ENCODE results near the gene IGF2.

IGF2 gene

DNA sequence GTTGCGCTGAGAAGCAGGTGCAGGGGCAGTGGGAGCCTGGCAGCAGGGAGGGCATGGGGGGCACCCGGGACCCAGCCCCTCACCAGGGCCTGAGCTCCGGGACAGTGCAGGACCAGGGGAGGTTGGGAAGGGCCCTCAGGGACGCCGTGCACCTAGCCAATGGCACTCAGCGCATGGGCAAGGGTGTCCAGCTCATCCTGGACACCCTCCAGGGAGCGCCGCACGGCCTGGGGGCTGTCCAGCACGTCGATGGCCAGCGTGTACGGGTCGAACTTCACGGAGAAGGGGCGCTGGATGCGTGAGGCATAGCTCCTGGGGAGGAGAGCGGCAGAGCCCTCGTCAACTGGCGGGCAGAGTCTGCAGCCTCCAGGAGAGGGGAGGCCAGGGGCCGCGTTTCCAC lies 24.9 kb upstream of the IGF2 start:
- POLR2A ChIA-PET, result no interaction called here
- Histone ChIP-seq H3K4me1 (ENCODE audit: control insufficient read depth, insufficient read depth, low read length) (no peaks in the 10 kb centered on the region), H3K36me3 (ENCODE audit: control insufficient read depth in 2 of 2, insufficient read depth in 1 of 2, low read length in 2 of 2) (no peaks in the 10 kb centered on the region), H3K9me3 (ENCODE audit: control insufficient read depth, insufficient read depth, low read depth, low read length) (no peaks in the 10 kb centered on the region), H3K27ac (ENCODE audit: extremely low read depth, low read depth, low read length) (no peak overlapping the region), H3K4me3 (ENCODE audit: low read depth, low read length) (no peak overlapping the region)
- TF ChIP-seq ZNF391 (tag by site-specific recombination; IDR thresholded peaks at IDR 0.05; ENCODE audit: borderline replicate concordance, low read depth), result no peak
- TF ChIP-seq ZNF629 (tag by site-specific recombination; IDR thresholded peaks at IDR 0.05), result no peak
- no peak for TF ChIP-seq SP7 (tag by site-specific recombination; IDR thresholded peaks at IDR 0.05)
- TF ChIP-seq OVOL3 (tag by site-specific recombination; IDR thresholded peaks at IDR 0.05), result no peak
- CTCF ChIA-PET, result interaction anchor here (0.6 to 4.3 kb wide), 5 partner anchors 10 to 1113 kb away, joined by 3 to 21 read pairs (median 4); no protein-coding TSS in a partner anchor

DNA sequence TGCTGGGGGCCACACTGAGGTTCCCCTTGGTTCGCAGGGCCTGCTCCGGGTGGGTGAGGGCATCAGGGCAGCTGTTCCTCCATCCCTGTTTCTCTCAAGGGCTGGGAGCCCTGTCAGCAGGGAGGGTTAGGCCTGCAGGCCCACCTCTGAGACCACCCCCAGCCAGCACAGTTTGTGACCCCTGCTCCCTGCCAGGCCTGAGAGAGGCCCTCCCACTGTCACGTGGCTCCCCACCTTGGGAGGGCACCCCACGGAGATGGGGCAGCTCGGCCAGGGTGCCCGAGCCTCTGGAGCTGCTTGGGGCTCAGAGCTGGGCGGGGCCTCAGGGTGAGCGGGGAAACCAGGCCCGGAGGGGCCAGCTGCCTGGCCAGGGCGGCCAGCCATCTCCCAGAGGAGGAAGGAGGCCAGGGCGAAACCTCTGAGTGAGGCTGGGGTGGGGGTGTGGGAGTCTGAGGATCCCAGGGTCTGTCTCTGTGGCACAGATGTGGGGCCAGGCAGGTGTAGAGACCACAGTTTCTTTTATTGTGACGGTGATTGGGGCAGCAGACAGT lies 24.3 kb upstream of the IGF2 start:
- H3K27ac ChIP-seq (ENCODE audit: extremely low read depth, low read depth, low read length), result no peak overlapping the region
- no peak overlapping the region for H3K4me3 ChIP-seq (ENCODE audit: low read depth, low read length)
- H3K36me3 ChIP-seq (ENCODE audit: control insufficient read depth in 2 of 2, insufficient read depth in 1 of 2, low read length in 2 of 2), result no peaks in the 10 kb centered on the region
- POLR2A ChIA-PET, result no interaction called here
- no peaks in the 10 kb centered on the region for H3K4me1 ChIP-seq (ENCODE audit: control insufficient read depth, insufficient read depth, low read length)
- TF ChIP-seq, protein P1, sequence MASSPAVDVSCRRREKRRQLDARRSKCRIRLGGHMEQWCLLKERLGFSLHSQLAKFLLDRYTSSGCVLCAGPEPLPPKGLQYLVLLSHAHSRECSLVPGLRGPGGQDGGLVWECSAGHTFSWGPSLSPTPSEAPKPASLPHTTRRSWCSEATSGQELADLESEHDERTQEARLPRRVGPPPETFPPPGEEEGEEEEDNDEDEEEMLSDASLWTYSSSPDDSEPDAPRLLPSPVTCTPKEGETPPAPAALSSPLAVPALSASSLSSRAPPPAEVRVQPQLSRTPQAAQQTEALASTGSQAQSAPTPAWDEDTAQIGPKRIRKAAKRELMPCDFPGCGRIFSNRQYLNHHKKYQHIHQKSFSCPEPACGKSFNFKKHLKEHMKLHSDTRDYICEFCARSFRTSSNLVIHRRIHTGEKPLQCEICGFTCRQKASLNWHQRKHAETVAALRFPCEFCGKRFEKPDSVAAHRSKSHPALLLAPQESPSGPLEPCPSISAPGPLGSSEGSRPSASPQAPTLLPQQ (tag by site-specific recombination; IDR thresholded peaks at IDR 0.05), result no peak
- peak; percentile 86 for TF ChIP-seq GLIS1 (tag by site-specific recombination; IDR thresholded peaks at IDR 0.05)
- TF ChIP-seq ZIC2 (tag by site-specific recombination; IDR thresholded peaks at IDR 0.05), result peak; percentile 83
- CTCF ChIA-PET, result interaction anchor here (0.8 to 4.3 kb wide), 5 partner anchors 9 to 257 kb away, joined by 3 to 21 read pairs (median 4); no protein-coding TSS in a partner anchor
- no peaks in the 10 kb centered on the region for H3K9me3 ChIP-seq (ENCODE audit: control insufficient read depth, insufficient read depth, low read depth, low read length)

DNA sequence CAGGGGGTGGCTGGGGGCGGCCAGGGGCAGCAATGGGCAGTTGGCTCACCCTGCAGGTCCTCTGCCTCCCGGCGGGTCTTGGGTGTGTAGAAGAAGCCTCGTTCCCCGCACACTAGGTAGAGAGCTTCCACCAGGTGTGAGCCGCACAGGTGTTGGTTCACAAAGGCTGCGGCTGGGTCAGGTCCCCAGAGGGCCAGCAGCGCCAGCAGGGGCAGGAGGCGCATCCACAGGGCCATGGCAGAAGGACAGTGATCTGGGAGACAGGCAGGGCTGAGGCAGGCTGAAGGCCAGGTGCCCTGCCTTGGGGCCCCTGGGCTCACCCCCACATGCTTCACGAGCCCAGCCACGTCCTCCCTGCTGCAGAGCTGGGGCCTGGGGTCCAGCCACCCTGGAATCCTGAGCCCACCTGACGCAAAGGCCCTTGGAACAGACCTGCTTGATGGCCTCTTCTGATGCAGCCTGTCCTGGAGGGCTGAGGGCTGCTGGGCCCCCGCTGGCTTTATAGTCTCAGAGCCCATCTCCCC lies 21.6 kb upstream of the IGF2 start, which contains the start of gene INS:
INS (minus strand) TSS at position 474 of the 524 bp plus-strand sequence; CDS start at position 236, 238 bp downstream.
- Histone ChIP-seq H3K36me3 (ENCODE audit: control insufficient read depth in 2 of 2, insufficient read depth in 1 of 2, low read length in 2 of 2) (no peaks in the 10 kb centered on the region), H3K4me3 (ENCODE audit: low read depth, low read length) (no peak within 1 kb of the TSS), H3K9me3 (ENCODE audit: control insufficient read depth, insufficient read depth, low read depth, low read length) (no peaks in the 10 kb centered on the region), H3K4me1 (ENCODE audit: control insufficient read depth, insufficient read depth, low read length) (no peaks in the 10 kb centered on the region), H3K27ac (ENCODE audit: extremely low read depth, low read depth, low read length) (no peak within 1 kb of the TSS)
- TF ChIP-seq GLIS2 (tag by site-specific recombination; IDR thresholded peaks at IDR 0.05) (0 out of 2 replicates have a peak, but pooled peaks have one; percentile 20), HOXD13 (CRISPR knock-in tag; IDR thresholded peaks at IDR 0.05; ENCODE audit: borderline replicate concordance) (no peak)
- ChIA-PET CTCF (interaction anchor here (0.8 kb wide), 1 partner anchor 508 kb away, joined by 5 read pairs; no protein-coding TSS in a partner anchor), POLR2A (no interaction called here)

DNA sequence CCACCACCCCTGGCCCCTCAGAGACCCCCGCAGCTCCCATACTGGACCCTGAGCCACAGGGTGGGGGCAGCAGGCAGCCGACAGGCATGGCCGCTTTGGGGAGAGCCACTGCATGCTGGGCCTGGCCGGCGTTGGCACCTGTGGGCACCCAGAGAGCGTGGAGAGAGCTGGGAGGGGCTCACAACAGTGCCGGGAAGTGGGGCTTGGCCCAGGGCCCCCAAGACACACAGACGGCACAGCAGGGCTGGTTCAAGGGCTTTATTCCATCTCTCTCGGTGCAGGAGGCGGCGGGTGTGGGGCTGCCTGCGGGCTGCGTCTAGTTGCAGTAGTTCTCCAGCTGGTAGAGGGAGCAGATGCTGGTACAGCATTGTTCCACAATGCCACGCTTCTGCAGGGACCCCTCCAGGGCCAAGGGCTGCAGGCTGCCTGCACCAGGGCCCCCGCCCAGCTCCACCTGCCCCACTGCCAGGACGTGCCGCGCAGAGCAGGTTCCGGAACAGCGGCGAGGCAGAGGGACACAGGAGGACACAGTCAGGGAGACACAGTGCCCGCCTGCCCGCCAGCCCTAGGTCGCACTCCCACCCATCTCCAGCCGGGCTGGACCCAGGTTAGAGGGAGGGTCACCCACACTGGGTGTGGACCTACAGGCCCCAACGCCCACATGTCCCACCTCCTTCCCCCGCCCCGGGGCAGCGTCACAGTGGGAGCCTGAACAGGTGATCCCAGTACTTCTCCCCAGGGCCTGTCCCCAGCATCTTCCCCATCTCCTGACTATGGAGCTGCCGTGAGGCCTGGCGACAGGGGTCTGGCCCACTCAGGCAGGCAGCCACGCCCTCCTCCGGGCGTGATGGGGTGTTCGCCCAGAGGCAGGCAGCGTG lies 20.6 kb upstream of the IGF2 start:
- H3K4me3 ChIP-seq (ENCODE audit: low read depth, low read length), result no peak overlapping the region
- ChIA-PET POLR2A (no interaction called here), CTCF (interaction anchor here (0.6 to 0.8 kb wide), 3 partner anchors 32 to 513 kb away, joined by 3 to 5 read pairs (median 3); no protein-coding TSS in a partner anchor)
- TF ChIP-seq ZNF776 (tag by site-specific recombination; IDR thresholded peaks at IDR 0.05; ENCODE audit: borderline replicate concordance) (no peak), ZNF600 (tag by site-specific recombination; IDR thresholded peaks at IDR 0.05) (peak; percentile 51), KLF1 (tag by site-specific recombination; IDR thresholded peaks at IDR 0.05) (peak; percentile 64)
- no peak overlapping the region for H3K27ac ChIP-seq (ENCODE audit: extremely low read depth, low read depth, low read length)
- H3K4me1 ChIP-seq (ENCODE audit: control insufficient read depth, insufficient read depth, low read length), result no peaks in the 10 kb centered on the region
- H3K36me3 ChIP-seq (ENCODE audit: control insufficient read depth in 2 of 2, insufficient read depth in 1 of 2, low read length in 2 of 2), result no peaks in the 10 kb centered on the region
- H3K9me3 ChIP-seq (ENCODE audit: control insufficient read depth, insufficient read depth, low read depth, low read length), result no peaks in the 10 kb centered on the region

Measured in HEK293 (cell line).